HG02678 (cell line): ENCODE data around the gene PLA2G12A.

Experiments
- ATAC-seq: cut with Tn5 transposase; IDR thresholded peaks from one replicate; pipeline ENCODE4 v1.9.1; 2021; ENCODE audit warnings: mild to moderate bottlenecking, moderate library complexity; ENCODE audit not compliant: unreplicated experiment

Gene PLA2G12A

GRCh38 chr4:109729117-109729717 is 653 bp downstream of the PLA2G12A start:
- no peak for ATAC-seq

GRCh38 chr4:109728385-109728784 is 1.5 kb downstream of the PLA2G12A start:
- ATAC-seq, result no peak

- no peak for ATAC-seq
These were observed 6.8 kb downstream of the PLA2G12A start for GRCh38 chr4:109723110-109723509.

GRCh38 chr4:109722357-109722756 is 7.5 kb downstream of the PLA2G12A start:
- no peak for ATAC-seq

GRCh38 chr4:109721033-109721432 is 8.8 kb downstream of the PLA2G12A start:
- ATAC-seq, result no peak

- no peak for ATAC-seq
These were observed 10.3 kb downstream of the PLA2G12A start for GRCh38 chr4:109719604-109720003.

GRCh38 chr4:109718759-109719158 is 11.1 kb downstream of the PLA2G12A start:
- no peak for ATAC-seq

- no peak for ATAC-seq
These were observed 16.4 kb downstream of the PLA2G12A start for GRCh38 chr4:109713500-109713899.

- ATAC-seq, result peak; percentile 93
These were observed 20.9 kb downstream of the PLA2G12A start for GRCh38 chr4:109708990-109709389.

- no peak for ATAC-seq
These were observed 21.4 kb downstream of the PLA2G12A start for GRCh38 chr4:109708435-109708834.

- ATAC-seq, result no peak
These were observed 26.1 kb downstream of the PLA2G12A start for GRCh38 chr4:109703664-109704361.

GRCh38 chr4:109702950-109703663 is 26.8 kb downstream of the PLA2G12A start, which contains the start of gene CASP6:
Gene CASP6 (minus strand): TSS chr4:109703445. CDS start chr4:109703395, 50 bp downstream.
- ATAC-seq, result peak; percentile 75

- no peak for ATAC-seq
These were observed 28.1 kb downstream of the PLA2G12A start for GRCh38 chr4:109701566-109702410.

GRCh38 chr4:109699553-109700225 is 30.2 kb downstream of the PLA2G12A start:
- ATAC-seq, result no peak

GRCh38 chr4:109698656-109699055 is 31.2 kb downstream of the PLA2G12A start:
- ATAC-seq, result no peak

GRCh38 chr4:109691411-109691920 is 38.4 kb downstream of the PLA2G12A start:
- no peak for ATAC-seq

GRCh38 chr4:109690690-109691410 is 39.0 kb downstream of the PLA2G12A start:
- ATAC-seq, result peak; percentile 94

- ATAC-seq, result no peak
These were observed 45.1 kb downstream of the PLA2G12A start for GRCh38 chr4:109684727-109685126.

GRCh38 chr4:109683621-109684253 is 46.1 kb downstream of the PLA2G12A start:
- ATAC-seq, result no peak
